GM15510 (cell line): ENCODE results near the gene AHCTF1.

Experiments
- POLR2A ChIP-seq: IDR thresholded peaks from 3 replicates; pipeline ENCODE4 v1.6.1; 2011; ENCODE audit warnings: borderline replicate concordance; ENCODE audit not compliant: insufficient read length; ENCODE audit errors: extremely low read depth

AHCTF1 gene

DNA sequence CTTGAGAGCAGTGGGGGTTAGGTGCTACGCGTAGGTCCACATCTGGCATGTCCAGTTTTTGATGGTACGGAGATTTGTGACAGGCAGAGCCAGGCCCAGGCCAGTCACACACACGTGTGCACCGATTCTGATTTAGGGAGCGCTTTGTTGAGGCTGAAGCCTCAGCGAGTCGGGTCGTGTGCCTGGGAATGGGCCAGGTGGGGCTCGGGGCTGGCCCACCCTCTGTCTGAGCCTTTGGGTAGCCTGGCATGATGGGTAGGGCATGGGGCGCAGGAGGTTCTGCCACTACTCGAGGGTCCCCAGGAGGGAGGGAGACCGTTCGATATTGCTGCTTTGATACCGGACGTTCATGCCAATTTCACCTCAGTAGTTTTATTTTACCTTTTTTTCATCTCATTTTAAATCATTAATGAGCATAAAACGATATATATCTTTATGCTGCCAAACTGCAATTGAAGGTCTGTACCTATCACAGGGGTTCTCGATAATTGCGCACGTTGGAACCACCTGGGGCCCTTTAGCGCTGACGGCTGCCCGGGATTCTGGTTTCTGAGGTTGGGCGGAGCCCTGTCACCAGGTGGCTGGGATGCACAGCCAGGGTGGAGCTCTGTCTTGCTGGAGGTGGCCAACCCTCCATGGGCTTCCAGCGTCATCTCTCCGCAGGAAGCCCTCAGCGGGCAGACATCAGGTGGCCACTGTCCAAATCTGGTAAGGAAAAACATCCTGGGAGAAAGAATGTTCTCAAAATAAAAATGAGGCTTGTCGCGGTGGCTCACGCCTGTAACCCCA, 135.6 kb downstream of the AHCTF1 start:
- no peak for TF ChIP-seq POLR2A

- no peak for TF ChIP-seq POLR2A
Measured at GRCh38 chr1:246794828-246795671, 136.7 kb downstream of the AHCTF1 start.

- no peak for TF ChIP-seq POLR2A
Measured at GRCh38 chr1:246794048-246794827, 137.5 kb downstream of the AHCTF1 start.

DNA sequence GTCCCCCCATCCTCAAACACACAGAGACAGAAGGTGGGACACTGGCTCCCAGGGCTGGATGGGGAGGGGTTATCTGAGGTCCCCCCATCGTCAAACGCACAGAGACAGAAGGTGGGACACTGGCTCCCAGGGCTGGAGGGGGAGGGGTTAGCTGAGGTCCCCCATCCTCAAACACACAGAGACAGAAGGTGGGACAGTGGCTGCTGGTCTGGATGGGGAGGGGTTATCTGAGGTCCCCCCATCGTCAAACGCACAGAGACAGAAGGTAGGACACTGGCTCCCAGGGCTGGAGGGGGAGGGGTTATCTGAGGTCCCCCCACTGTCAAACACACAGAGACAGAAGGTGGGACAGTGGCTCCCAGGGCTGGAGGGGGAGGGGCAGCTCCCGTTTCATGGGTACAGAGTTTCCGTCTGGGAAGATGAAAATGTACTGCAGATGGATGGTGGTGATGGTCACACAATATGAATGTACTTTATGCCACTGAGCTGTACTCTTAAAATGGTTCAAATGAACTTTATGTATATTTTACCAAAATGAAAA, 138.3 kb downstream of the AHCTF1 start:
- no peak for TF ChIP-seq POLR2A

GRCh38 chr1:246792603-246793002, 139.1 kb downstream of the AHCTF1 start:
- TF ChIP-seq POLR2A, result no peak

DNA sequence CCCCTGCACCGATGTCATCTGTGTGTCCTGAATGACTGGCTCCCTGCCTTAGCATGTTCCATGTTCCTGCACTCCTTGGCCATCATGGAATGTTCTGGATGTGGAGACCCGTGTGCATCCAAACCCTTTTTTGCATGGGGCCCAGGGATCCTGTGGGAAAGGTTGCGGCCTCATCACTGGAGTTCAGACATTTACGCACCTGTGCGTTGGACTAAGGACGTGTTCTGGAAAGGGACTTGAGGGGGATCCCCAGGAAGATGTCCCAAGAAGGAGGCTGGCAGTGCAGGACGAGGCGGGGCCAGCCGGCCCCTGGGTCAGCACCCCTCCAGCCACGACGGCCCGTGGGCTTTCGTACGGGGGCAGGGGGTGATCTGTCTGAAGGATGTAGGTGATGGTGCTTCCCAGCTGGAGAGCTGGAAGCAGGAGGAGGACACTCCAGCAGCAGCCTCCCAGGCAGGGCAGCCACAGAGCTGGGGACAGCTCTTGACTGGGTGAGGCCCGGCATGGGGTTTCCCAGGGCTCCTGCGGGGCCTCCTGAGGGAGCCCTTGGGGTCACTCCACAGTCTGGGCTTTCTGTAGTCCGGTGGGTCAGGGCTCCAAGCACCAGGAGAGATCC, 140.3 kb downstream of the AHCTF1 start:
- TF ChIP-seq POLR2A, result no peak

DNA sequence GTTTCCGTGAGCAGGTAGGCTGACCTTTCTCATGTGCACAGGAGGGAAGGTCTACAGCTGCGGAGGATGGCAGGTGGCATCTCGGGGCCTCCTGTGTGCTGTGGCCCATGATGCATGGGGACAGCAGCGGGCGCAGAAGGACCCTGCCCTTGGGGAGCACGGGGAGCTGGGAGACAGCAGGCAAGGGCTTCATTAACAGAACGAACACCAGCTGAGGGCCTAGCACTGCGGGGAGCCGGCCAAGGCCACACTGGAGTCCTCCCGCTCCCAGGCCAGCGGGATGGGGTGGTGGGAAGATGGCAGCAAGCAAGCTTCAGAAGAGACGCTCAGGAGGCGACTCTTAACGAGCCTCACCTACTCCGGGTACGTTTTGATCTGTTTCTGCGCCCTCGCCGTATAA, 140.9 kb downstream of the AHCTF1 start:
- TF ChIP-seq POLR2A, result no peak

DNA sequence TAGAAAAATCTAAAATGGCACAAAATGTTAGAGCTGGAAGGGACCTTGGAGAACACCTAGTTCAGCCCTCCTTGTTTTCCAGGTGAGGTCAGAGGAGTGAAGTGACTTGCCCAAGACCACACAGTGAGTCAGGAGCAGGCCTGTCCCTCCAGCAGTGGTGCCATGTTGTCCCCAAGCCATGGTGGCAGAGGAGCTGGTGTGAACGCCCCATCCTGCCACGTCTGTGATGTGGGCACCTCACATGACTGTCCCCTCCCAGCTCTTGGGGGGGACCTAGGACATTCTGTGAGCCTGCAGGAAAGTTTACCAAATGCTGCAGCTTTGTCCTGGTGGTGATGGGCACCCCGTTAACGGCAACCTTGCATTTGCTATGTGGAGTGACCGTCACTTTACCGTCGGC, 141.4 kb downstream of the AHCTF1 start:
- no peak for TF ChIP-seq POLR2A

DNA sequence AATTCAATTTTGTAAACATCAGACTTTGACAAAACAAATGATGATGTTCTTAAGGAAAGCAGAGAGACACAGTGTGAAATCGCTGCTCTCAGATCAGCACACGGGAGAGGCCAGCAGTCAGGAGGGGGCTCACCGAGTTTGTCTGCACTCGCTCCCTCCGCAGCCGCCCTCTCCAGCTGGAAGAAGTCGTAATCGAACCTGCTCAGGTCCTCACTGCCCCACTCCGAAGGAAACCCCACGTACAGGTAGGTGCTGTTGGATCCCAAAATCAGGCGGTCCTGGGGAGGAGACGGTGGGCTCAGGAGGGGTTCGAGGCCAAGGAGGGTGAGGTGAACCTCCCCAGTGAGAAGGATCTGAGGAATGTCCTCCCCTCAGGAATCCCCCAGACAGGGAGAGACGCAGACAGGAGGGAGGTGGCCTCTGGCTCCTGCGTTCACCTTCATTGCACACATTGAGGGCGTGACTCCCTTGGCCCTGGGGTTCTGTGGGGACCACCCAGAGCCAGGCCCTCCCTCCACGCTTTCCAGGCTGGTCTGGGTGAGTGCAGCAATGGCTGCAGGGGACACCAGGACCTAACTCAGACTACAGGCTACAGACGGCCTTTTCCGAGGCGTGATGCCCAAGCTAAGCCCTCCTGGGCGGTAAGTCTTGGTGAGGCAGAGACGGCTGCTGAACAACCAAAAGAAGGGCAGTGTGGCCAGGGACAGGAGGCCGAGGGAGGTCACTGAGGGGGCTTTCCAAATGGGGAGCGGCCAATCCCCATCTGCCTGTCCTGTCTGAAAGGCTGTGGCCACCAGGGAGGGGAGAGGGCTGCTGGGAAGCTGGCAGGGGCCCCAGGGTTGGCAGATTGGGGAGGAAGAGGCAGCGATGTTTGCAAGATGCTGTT, 142.1 kb downstream of the AHCTF1 start:
- TF ChIP-seq POLR2A, result no peak
